Uterus (tissue), 4 donors: ENCODE measurements around the gene FXYD2. TPM values are rescaled to one million over a fixed set of nuclear protein-coding genes. Genes with fewer than 3 reads are reported as not detected.

Experiments used
- DNase-seq, 2 donors: peaks; one replicate each; pipeline ENCODE4 v3.0.0-alpha.2; 2019 to 2020
- H3K27ac ChIP-seq, 2 donors: fragments of 200-600 bp; sonication (generic); 1 replicate in 1 of 2; 2 replicates in 1 of 2; pipeline ENCODE4 v1.5.1; 2016 to 2018
- H3K27me3 ChIP-seq, 2 donors: fragments of 200-600 bp; sonication (generic); one replicate each; pipeline ENCODE4 v1.5.1; 2018 to 2019; ENCODE audit warnings: control low read depth in 1 of 2
- H3K36me3 ChIP-seq, 2 donors: fragments of 200-600 bp; sonication (generic); one replicate each; pipeline ENCODE4 v1.5.1; 2019; ENCODE audit warnings: control low read depth in 1 of 2
- H3K4me1 ChIP-seq, 2 donors: fragments of 200-600 bp; sonication (generic); one replicate each; pipeline ENCODE4 v1.5.1; 2018 to 2019; ENCODE audit warnings: control low read depth in 1 of 2
- H3K4me3 ChIP-seq, 2 donors: fragments of 200-600 bp; sonication (generic); 1 replicate in 1 of 2; 2 replicates in 1 of 2; pipeline ENCODE4 v1.5.1; 2018 to 2019; ENCODE audit warnings: mild to moderate bottlenecking in 1 of 2
- H3K9me3 ChIP-seq, 2 donors: fragments of 200-600 bp; sonication (generic); one replicate each; pipeline ENCODE4 v1.5.1; 2019; ENCODE audit warnings: control low read depth in 1 of 2
- POLR2A ChIP-seq, 2 donors: fragments of 450-650 bp; IDR thresholded peaks; one replicate each; pipeline ENCODE4 v1.6.1; 2016; ENCODE audit warnings: antibody characterized with exemption in 2 of 2, mild to moderate bottlenecking in 1 of 2, moderate library complexity in 1 of 2
- intact Hi-C: fragments of 100-400 bp; cut with DNase I; formaldehyde crosslinking; loops from one replicate; pipeline ENCODE4 v1.15.1; 2023; ENCODE audit warnings: low total_unique reads
- total RNA-seq, 4 donors: library from RNA; depleted of rRNA in 3 of 4; stranded (reverse); fragments of >200 nt in 3 of 4; gene quantifications; one replicate each; pipeline versions ENCODE4 v1.1.0 to v1.2.4, GENCODE V29; 2014 to 2023
- TF ChIP-seq, protein P1 (sequence below), 4 experiments: fragments of 200-600 bp in 2 of 4; fragments of 450-650 bp in 2 of 4; sonication (generic) in 2 of 4; IDR thresholded peaks; one replicate each; pipeline ENCODE4 v1.5.1; 2016 to 2019; ENCODE audit warnings: antibody characterized with exemption in 4 of 4, mild to moderate bottlenecking in 2 of 4, moderate library complexity in 1 of 4
- donor health status: DM: yes; HTN: yes; CAD: no.

The FXYD2 gene
- total RNA-seq, 4 donors from 2014 or later = 2.1 to 36.4 (median 6.2) TPM

GRCh38 chr11:117821431-117821830, 3.1 kb downstream of the FXYD2 start:
- Histone ChIP-seq H3K27ac (no peak overlapping the region), H3K4me1 (no peaks in the 10 kb centered on the region), H3K9me3 (no peaks in the 10 kb centered on the region), H3K4me3 (no peak overlapping the region), H3K36me3 (no peaks in the 10 kb centered on the region), H3K27me3 (no peaks in the 10 kb centered on the region)
- no peak for TF ChIP-seq POLR2A (IDR thresholded peaks at IDR 0.05)
- TF ChIP-seq, protein P1, sequence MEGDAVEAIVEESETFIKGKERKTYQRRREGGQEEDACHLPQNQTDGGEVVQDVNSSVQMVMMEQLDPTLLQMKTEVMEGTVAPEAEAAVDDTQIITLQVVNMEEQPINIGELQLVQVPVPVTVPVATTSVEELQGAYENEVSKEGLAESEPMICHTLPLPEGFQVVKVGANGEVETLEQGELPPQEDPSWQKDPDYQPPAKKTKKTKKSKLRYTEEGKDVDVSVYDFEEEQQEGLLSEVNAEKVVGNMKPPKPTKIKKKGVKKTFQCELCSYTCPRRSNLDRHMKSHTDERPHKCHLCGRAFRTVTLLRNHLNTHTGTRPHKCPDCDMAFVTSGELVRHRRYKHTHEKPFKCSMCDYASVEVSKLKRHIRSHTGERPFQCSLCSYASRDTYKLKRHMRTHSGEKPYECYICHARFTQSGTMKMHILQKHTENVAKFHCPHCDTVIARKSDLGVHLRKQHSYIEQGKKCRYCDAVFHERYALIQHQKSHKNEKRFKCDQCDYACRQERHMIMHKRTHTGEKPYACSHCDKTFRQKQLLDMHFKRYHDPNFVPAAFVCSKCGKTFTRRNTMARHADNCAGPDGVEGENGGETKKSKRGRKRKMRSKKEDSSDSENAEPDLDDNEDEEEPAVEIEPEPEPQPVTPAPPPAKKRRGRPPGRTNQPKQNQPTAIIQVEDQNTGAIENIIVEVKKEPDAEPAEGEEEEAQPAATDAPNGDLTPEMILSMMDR (IDR thresholded peaks at IDR 0.05) = no peak
- intact Hi-C loops = no loop called here
- DNase-seq = no peak

DNA sequence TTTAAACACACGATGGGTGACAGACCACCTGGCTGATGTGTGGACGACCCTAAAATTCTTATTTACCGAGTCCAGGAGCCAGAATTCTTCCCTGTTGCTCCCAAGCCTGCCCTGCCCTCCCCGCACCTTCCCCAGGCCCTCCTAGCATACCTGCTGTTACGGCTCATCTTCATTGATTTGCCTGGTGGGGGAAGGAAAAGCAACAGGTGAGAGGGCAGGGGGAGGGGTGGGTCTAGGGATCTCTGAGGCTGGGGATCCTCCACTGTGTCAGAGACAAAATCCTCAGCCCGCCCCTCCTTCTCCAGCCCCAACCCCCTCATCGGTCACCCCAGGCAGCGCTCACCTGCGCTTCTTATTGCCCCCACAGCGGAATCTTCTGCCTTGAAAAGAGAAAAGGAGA, 4.0 kb downstream of the FXYD2 start:
- intact Hi-C loops = no loop called here
- H3K27ac ChIP-seq = no peak overlapping the region
- H3K36me3 ChIP-seq = no peaks in the 10 kb centered on the region
- H3K4me3 ChIP-seq = no peak overlapping the region
- no peaks in the 10 kb centered on the region for H3K27me3 ChIP-seq
- DNase-seq = no peak
- no peaks in the 10 kb centered on the region for H3K9me3 ChIP-seq
- H3K4me1 ChIP-seq = peaks cover 0 to 6% of the 10 kb centered on the region in 2 donors
- TF ChIP-seq, protein P1 (IDR thresholded peaks at IDR 0.05) = no peak
- TF ChIP-seq POLR2A (IDR thresholded peaks at IDR 0.05) = no peak

- H3K27ac ChIP-seq = no peak overlapping the region
- no peak overlapping the region for H3K4me3 ChIP-seq
- H3K27me3 ChIP-seq = no peaks in the 10 kb centered on the region
- DNase-seq = no peak
- intact Hi-C loops = no loop called here
- TF ChIP-seq, protein P1 (IDR thresholded peaks at IDR 0.05) = no peak
- no peaks in the 10 kb centered on the region for H3K36me3 ChIP-seq
- peaks cover 0 to 6% of the 10 kb centered on the region in 2 donors for H3K4me1 ChIP-seq
- H3K9me3 ChIP-seq = no peaks in the 10 kb centered on the region
These were observed 4.5 kb downstream of the FXYD2 start for GRCh38 chr11:117820071-117820470.

DNA sequence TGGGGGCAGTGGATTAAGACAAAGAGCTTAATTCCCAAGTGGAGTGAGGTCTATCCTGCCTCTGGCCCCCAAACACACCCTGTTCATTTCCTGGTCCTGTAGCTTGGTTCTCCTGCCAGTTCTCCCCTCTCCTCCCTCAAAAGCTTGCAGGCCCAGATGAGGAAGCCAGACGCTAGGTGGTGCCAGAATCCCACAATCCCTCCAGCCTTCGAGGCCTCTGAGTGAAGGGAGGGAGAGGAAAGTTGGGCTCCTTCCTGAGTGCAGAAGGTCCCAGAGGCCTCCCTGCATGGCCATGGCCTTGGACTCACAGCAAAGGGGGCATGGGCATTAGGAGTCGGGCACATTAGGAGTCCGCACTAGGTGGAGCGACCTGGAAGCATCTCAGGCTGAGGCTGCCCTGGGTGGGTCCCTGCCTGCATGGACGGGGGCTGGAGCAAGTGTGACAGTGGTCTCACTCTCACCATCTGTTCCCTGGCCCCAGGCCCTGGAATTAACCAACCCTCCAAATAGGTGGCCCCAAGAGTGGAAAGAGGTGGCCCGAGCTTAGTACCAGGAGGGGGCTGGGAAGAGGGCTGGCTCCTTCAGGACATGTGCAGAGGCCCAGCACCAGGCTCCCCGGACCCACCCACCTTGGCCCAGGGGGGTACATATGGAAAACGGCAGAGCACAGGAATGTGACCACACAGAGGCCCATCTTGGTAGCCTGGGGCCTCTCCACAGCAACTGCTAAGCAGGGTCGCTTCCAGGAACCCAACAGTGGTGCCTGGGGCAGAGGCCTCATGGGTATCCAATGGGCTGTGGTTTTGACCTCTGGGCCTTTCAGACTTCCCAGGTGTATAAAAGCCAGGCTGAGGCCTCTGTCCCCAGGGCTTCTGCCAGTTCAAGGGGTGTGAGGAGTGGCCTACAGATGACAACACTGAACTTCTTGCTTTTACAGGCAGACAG, 5.2 kb downstream of the FXYD2 start:
- no peak overlapping the region for H3K4me3 ChIP-seq
- DNase-seq = peak; percentile 53 to 75
- H3K9me3 ChIP-seq = no peaks in the 10 kb centered on the region
- H3K36me3 ChIP-seq = no peaks in the 10 kb centered on the region
- H3K4me1 ChIP-seq = peaks cover 0 to 6% of the 10 kb centered on the region in 2 donors
- no peaks in the 10 kb centered on the region for H3K27me3 ChIP-seq
- intact Hi-C loops = loop anchor here (10.0 kb wide), 1 partner anchor 395 kb away; no protein-coding TSS in a partner anchor
- no peak for TF ChIP-seq POLR2A (IDR thresholded peaks at IDR 0.05)
- TF ChIP-seq, protein P1 (IDR thresholded peaks at IDR 0.05) = peak; percentile 31 to 44 (median 40)
- no peak overlapping the region for H3K27ac ChIP-seq
